HUES6 (cell line): ENCODE data around the gene FNBP1.
"Not testable (repeated sequence)": the region's sequence is repeated elsewhere in the genome, so short reads cannot be mapped to it uniquely, and the experiment has no call there.

ENCODE experiments used
- H3K27ac ChIP-seq: 2 replicates; pipeline ENCODE4 v1.7.0; 2013; ENCODE audit warnings: low read depth, mild to moderate bottlenecking, low read length, inconsistent platforms
- H3K27me3 ChIP-seq: 2 replicates; pipeline ENCODE4 v1.6.1; 2013; ENCODE audit warnings: low read length; ENCODE audit not compliant: control insufficient read depth, insufficient read depth
- H3K36me3 ChIP-seq: 2 replicates; pipeline ENCODE4 v1.6.1; 2013; ENCODE audit warnings: low read length; ENCODE audit not compliant: control insufficient read depth, insufficient read depth
- H3K4me1 ChIP-seq: 2 replicates; pipeline ENCODE4 v1.6.1; 2013; ENCODE audit warnings: low read length; ENCODE audit not compliant: control insufficient read depth, insufficient read depth
- H3K4me3 ChIP-seq: 2 replicates; pipeline ENCODE4 v1.5.1; 2013; ENCODE audit warnings: low read depth, low read length
- H3K9ac ChIP-seq: one replicate; pipeline ENCODE4 v1.6.1; 2013; ENCODE audit warnings: mild to moderate bottlenecking, low read length
- H3K9me3 ChIP-seq: 2 replicates; pipeline ENCODE4 v1.6.1; 2013; ENCODE audit warnings: low read depth, low read length; ENCODE audit not compliant: control insufficient read depth, insufficient read depth

FNBP1 gene

DNA sequence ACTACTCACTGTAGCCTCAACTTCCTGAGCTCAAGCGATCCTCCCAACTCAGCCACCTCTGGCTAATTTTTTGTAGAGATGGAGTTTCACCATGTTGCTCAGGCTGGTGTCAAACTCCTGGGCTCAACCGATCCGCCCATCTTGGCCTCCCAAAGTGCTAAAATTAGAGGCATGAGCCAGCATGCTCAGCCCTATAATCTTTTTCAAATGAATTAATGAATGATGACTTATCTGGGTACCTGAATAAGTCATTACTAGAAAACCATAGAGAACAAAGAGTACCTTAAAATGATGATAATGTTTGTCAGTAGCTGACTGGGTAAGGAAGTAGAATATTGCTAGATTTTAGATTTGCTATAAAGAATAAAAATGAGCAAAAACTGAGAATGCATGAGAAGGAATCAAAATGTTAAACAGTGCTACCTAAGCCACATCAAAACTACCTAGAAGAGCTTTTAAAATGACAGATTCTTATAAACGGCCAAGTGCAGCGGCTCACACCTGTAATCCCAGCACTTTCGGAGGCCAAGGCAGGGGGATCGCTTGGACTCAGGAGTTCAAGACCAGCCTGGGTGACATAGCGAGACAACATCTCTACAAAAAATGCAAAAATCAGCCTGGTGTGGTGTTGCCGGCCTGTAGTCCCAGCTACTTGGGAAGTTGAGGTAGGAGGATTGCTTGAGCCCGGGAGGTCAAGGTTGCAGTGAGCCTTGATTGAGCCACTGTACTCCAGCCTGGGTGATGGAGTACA is 13.6 kb downstream of the FNBP1 start:
- H3K9me3 ChIP-seq: no peaks in the 10 kb centered on the region
- no peak overlapping the region for H3K9ac ChIP-seq
- H3K27me3 ChIP-seq: no peaks in the 10 kb centered on the region
- H3K27ac ChIP-seq: no peak overlapping the region
- no peak overlapping the region for H3K4me3 ChIP-seq
- no peaks in the 10 kb centered on the region for H3K36me3 ChIP-seq
- no peaks in the 10 kb centered on the region for H3K4me1 ChIP-seq

DNA sequence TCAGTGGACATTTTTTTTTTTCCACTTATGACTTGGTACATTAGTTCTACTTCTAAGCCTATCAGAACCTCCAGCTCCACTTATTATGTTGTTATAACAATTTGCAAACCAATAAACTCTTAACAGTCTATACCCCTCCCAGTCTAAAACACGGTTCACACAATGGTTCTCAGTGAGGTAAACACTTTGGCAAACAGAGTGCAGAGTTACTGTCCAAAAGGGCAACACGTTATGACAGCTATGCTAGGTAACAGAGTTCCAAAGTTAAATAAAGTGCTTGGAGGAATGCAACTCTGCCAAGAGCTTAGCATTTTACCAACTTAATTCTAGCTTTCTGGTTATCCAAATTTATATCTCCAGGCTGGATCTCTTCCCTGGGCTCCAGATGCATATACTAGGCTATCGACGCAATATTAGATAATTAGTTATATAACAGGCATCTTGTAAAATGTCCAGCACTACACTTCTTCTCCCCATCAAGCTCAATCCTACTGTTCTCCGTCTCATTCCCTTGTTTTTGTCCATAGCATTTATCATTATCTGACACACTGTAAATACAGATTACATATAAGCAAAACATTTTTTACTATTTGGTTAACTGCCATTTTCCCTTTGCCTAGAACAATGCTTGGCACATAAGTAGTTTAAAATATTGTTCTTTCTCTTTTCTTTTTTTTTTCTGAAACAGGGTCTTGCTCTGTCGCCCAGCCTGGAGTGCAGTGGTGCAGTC is 14.3 kb downstream of the FNBP1 start:
- peaks cover under 1% of the 10 kb centered on the region; the same call in 1 of the 2 replicates for H3K4me1 ChIP-seq
- H3K36me3 ChIP-seq: no peaks in the 10 kb centered on the region
- H3K4me3 ChIP-seq: no peak overlapping the region
- no peak overlapping the region for H3K9ac ChIP-seq
- no peaks in the 10 kb centered on the region for H3K9me3 ChIP-seq
- H3K27me3 ChIP-seq: no peaks in the 10 kb centered on the region
- no peak overlapping the region for H3K27ac ChIP-seq

DNA sequence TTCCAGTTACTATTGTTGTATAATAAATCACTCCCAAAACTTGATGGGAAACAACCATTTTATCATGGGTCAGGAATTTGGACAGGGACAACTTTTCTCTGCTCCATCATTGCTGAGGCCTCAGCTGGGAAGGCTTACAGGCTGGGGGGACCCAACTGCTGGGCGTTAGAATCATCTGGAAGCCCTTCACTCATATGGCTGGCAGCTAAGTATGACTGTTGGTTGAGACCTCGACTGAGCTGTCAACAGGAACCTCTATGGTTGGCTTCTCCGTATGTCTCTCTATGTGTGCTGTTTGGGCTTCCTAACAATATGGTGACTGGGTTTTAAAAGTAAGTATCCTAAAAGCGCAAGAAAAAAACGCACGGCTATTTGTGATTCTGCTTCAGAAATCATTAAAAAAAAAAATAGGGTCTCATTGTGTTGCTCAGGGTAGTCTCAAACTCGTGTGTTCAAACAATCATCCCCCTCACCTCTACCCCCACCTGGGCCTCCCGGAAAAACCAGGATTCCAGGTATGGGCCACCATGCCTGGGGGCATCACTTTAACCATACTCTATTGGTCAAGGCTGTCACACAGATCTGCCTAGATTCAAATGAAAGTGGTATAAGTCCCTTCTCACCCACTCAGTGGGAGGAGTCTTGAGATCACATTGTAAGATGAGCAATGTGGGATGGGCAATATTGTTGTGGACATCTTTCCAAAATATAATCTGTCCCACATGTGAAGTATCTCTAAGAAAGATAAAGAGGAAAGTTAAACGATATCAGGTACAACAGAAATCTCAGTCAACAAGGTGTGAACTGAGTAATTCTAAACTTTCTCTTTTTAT is 15.2 kb downstream of the FNBP1 start:
- H3K9ac ChIP-seq: no peak overlapping the region
- no peak overlapping the region for H3K27ac ChIP-seq

DNA sequence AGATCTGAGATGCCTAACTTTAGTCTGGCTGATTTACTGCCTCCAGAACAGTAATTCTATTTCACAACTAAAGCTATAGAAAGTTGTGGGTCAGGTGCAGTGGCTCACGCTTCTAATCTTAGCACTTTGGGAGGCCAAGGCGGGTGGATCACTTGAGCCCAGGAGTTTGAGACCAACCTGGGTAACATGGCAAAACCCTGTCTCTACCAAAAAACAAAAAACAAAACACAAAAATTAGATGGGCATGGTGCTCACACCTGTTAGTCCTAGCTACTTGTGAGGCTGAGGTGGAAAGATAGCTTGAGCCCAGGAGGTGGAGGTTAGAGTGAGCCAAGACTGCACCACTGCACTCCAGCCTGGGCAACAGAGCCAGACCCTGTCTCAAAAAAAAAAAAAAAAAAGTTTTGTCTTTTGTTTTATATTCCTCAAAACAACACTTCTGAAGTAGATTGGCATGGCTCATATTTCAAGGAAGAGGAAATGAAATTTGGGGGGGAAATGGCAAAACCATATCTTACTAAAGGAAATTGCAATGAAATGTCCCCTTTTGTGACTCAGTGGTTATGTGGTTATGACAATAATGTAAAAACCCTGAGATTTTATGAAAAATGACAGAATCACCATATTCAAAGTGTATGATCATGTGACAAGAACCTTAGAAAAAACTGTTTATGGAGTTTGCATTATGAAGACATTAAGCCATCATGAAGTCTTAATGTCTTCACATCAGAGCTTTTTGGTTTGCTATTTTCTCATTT is 16.2 kb downstream of the FNBP1 start:
- Histone ChIP-seq H3K4me3 (no peak overlapping the region), H3K9me3 (no peaks in the 10 kb centered on the region), H3K27me3 (no peaks in the 10 kb centered on the region), H3K27ac (no peak overlapping the region), H3K36me3 (no peaks in the 10 kb centered on the region), H3K9ac (no peak overlapping the region), H3K4me1 (peaks cover 7% of the 10 kb centered on the region; the same call in 1 of the 2 replicates)

More for the DNA sequence above, 15.2 kb downstream of the FNBP1 start:
- no peaks in the 10 kb centered on the region for H3K36me3 ChIP-seq
- peaks cover 7% of the 10 kb centered on the region; the same call in 1 of the 2 replicates for H3K4me1 ChIP-seq
- H3K9me3 ChIP-seq: no peaks in the 10 kb centered on the region
- H3K27me3 ChIP-seq: no peaks in the 10 kb centered on the region
- H3K4me3 ChIP-seq: no peak overlapping the region

DNA sequence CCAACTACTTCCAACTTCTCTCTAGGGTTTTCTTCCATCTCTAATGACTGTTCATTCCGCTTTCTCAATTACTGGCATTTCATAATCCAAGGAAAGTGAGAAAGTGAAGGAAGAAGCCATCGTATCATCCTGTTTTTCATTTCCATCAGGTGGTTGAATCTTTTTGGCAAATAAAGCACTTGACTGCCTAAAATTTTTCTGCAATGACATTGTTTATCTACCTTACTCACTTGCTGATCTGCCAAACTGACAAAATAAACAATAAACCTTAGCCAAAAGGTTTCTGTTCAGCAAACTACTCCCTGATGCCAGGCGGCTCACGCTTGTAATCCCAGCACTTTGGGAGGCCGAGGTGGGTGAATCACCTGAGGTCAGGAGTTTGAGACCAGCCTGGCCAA is 18.4 kb downstream of the FNBP1 start:
- H3K9ac ChIP-seq: no peak overlapping the region
- peaks cover 7% of the 10 kb centered on the region; the same call in 1 of the 2 replicates for H3K4me1 ChIP-seq
- H3K36me3 ChIP-seq: no peaks in the 10 kb centered on the region
- no peaks in the 10 kb centered on the region for H3K27me3 ChIP-seq
- no peaks in the 10 kb centered on the region for H3K9me3 ChIP-seq
- H3K4me3 ChIP-seq: no peak overlapping the region
- H3K27ac ChIP-seq: no peak overlapping the region

DNA sequence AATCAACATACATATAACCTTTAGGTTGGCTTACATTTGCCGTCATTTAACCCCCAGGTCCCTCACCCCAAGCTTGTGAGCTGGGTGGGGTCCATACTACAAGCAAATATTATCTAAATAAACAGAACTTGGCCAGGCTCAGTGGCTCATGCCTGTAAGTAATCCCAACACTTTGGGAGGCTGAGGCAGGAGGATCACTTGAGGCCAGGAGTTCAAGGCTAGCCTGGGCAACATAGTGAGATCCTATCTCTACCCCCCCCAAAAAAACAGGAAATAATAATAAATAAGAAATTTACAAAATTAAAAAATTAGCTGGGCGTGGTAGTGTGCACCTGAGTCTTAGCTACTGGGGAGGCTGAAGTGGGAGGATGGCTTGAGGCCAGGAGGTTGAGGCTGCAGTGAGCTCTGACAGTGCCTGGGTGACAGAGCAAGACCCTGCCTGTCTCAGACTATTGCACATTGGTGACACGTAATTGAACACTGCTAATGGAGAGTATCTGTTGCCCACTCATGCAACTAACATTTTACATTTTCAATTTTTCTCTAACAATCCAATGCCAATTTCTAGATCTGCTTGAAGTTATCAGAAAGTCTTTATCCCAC is 18.9 kb downstream of the FNBP1 start:
- H3K4me3 ChIP-seq: no peak overlapping the region
- no peak overlapping the region for H3K27ac ChIP-seq
- H3K36me3 ChIP-seq: no peaks in the 10 kb centered on the region
- H3K4me1 ChIP-seq: peaks cover 7% of the 10 kb centered on the region; the same call in 1 of the 2 replicates
- no peaks in the 10 kb centered on the region for H3K9me3 ChIP-seq
- no peaks in the 10 kb centered on the region for H3K27me3 ChIP-seq
- no peak overlapping the region for H3K9ac ChIP-seq

DNA sequence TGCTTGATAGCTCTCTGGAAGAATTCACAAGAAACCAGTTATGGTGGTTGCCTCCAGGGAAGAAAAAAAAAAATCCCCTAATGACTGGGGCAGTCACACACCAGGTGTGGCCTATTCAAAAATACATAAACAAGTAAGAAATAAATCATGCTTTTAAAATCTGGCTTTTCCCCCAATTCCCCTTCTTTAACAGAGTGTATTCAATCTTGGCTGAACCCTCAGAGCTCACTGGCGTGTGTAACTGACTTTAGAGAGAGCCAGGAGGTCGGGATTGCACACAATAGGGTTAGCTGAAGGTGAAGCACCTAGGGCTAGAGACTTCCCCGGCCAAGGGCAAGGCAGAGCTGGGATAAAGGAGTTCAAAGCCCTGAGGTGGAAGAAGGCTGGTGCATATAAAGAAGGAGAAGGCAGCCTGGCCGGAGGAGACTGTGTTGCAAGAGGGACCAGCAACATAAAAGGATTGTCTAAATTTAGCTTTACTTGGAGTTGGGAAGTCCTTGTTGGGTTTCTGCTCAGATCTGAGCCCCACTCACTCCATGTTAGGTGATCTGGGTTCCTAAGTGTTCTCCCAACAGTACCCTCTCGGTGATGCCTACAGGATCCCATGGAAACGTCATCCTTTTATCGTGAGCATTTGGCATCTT is 19.7 kb downstream of the FNBP1 start:
- H3K9ac ChIP-seq: no peak overlapping the region
- H3K27me3 ChIP-seq: no peaks in the 10 kb centered on the region
- no peaks in the 10 kb centered on the region for H3K9me3 ChIP-seq
- H3K36me3 ChIP-seq: no peaks in the 10 kb centered on the region
- H3K4me1 ChIP-seq: peaks cover 7% of the 10 kb centered on the region; the same call in 1 of the 2 replicates
- no peak overlapping the region for H3K4me3 ChIP-seq
- H3K27ac ChIP-seq: no peak overlapping the region

DNA sequence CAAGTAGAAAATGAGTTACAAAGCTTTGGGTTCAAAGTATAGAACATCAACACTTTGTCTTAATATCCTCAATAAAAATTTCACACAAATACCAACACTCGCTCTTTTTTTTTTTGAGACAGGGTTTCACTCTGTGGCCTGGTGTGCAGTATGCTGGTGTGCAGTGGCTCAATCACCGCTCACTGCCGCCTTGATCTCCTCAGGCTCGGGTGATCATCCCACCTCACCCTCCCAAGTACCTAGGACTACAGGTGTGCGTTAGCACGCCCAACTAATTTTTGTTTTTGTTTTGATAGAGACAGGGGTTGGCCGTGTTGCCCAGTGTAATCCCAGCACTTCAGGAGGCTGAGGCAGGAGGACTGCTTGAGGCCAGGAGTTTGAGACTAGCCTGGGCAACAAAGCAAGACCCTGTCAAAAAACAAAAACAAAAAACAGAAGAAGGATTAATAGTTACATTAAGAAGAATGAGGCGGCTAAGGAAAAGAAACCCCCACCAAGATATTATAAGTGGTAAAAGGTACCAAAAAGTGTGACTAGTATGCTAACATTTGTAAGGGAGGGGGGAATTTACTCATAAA is 20.3 kb downstream of the FNBP1 start:
- Histone ChIP-seq H3K4me1 (peaks cover 7% of the 10 kb centered on the region; the same call in 1 of the 2 replicates), H3K27me3 (no peaks in the 10 kb centered on the region), H3K27ac (no peak overlapping the region), H3K9ac (no peak overlapping the region), H3K4me3 (no peak overlapping the region), H3K36me3 (no peaks in the 10 kb centered on the region), H3K9me3 (no peaks in the 10 kb centered on the region)

DNA sequence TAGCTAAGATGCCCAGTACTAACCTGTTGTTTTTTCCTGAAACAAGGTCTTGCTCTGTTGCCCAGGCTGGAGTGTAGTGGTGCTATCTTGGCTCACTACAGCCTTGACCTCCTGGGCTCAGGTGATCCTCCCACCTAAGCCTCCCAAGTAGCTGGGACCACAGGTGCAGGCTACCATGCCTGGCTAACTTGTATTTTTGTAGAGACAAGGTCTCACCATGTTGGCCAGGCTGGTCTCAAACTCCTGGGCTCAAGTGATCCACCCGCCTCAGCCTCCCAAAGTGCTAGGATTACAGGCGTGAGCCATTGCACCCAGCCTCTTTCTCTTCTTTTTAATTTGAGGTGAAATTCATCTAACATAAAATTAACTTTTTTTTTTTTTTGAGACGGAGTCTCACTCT is 21.1 kb downstream of the FNBP1 start:
- not testable (repeated sequence) for H3K9ac ChIP-seq, H3K9me3 ChIP-seq, H3K36me3 ChIP-seq, H3K4me3 ChIP-seq, H3K27me3 ChIP-seq, H3K27ac ChIP-seq, H3K4me1 ChIP-seq
